GM12878 (cell line): Measurements from ENCODE around the gene USP21. TPM values are rescaled to one million over a fixed set of nuclear protein-coding genes. Genes with fewer than 3 reads are reported as not detected.

Source experiments
- ATF2 ChIP-seq: IDR thresholded peaks from 2 replicates; pipeline ENCODE4 v1.6.1; 2012; ENCODE audit warnings: low read length, inconsistent platforms
- BCL11A ChIP-seq: IDR thresholded peaks from 2 replicates; pipeline ENCODE4 v1.6.1; 2011; ENCODE audit warnings: low read depth, low read length
- BMI1 ChIP-seq: fragments of 450-650 bp; IDR thresholded peaks from 2 replicates; pipeline ENCODE4 v1.6.1; 2016; ENCODE audit warnings: mild to moderate bottlenecking, moderate library complexity, borderline replicate concordance
- CHD4 ChIP-seq: fragments of 200-600 bp; sonication (generic); IDR thresholded peaks from 2 replicates; pipeline ENCODE4 v1.6.1; 2016; ENCODE audit warnings: mild to moderate bottlenecking
- HDAC2 ChIP-seq: fragments of 200-600 bp; sonication (generic); IDR thresholded peaks from 2 replicates; pipeline ENCODE4 v1.6.1; 2017
- HSF1 ChIP-seq: fragments of 150-350 bp; IDR thresholded peaks from 2 replicates; pipeline ENCODE4 v1.6.1; 2014; ENCODE audit warnings: mild to moderate bottlenecking, low read depth, low read length
- IRF3 ChIP-seq: fragments of 450-650 bp; IDR thresholded peaks from 2 replicates; pipeline ENCODE4 v1.6.1; 2014; ENCODE audit warnings: mild to moderate bottlenecking
- KAT2A ChIP-seq: conservative IDR thresholded peaks from 2 replicates; pipeline ENCODE4 v1.6.1; 2011; ENCODE audit warnings: low read depth, low read length; ENCODE audit not compliant: control insufficient read depth
- LARP7 ChIP-seq: fragments of 450-650 bp; IDR thresholded peaks from 2 replicates; pipeline ENCODE4 v1.6.1; 2017; ENCODE audit warnings: mild to moderate bottlenecking
- MTA3 ChIP-seq: IDR thresholded peaks from 2 replicates; pipeline ENCODE4 v1.6.1; 2012; ENCODE audit warnings: low read length, inconsistent platforms, borderline replicate concordance
- NFYA ChIP-seq: IDR thresholded peaks from 2 replicates; pipeline ENCODE4 v1.6.1; 2011; ENCODE audit warnings: low read depth, mild to moderate bottlenecking, low read length, improper control_type of control experiment, borderline replicate concordance
- NRF1 ChIP-seq: conservative IDR thresholded peaks from 2 replicates; pipeline ENCODE4 v1.6.1; 2011; ENCODE audit warnings: mild to moderate bottlenecking, low read depth, low read length, improper control_type of control experiment
- POLR2A ChIP-seq: IDR thresholded peaks from 2 replicates; pipeline ENCODE4 v1.6.1; 2011; ENCODE audit warnings: low read depth, mild to moderate bottlenecking, low read length
- RB1 ChIP-seq: fragments of 450-650 bp; formaldehyde crosslinking; IDR thresholded peaks from 2 replicates; pipeline ENCODE4 v1.6.1; 2017; ENCODE audit warnings: mild to moderate bottlenecking, borderline replicate concordance
- RBBP5 ChIP-seq: fragments of 200-600 bp; sonication (generic); conservative IDR thresholded peaks from 2 replicates; pipeline ENCODE4 v1.6.1; 2016
- RFX5 ChIP-seq: IDR thresholded peaks from 2 replicates; pipeline ENCODE4 v1.6.1; 2011; ENCODE audit warnings: low read depth, low read length, improper control_type of control experiment
- SUPT20H ChIP-seq: IDR thresholded peaks from 2 replicates; pipeline ENCODE4 v1.6.1; 2011; ENCODE audit warnings: low read depth, mild to moderate bottlenecking, low read length, moderate library complexity, borderline replicate concordance; ENCODE audit not compliant: control insufficient read depth
- ZBTB4 ChIP-seq: fragments of 450-650 bp; formaldehyde crosslinking; IDR thresholded peaks from 2 replicates; pipeline ENCODE4 v1.4.0; 2022; ENCODE audit warnings: mild to moderate bottlenecking, moderate library complexity
- ZNF384 ChIP-seq: IDR thresholded peaks from 2 replicates; pipeline ENCODE4 v1.6.1; 2012; ENCODE audit warnings: low read depth, mild to moderate bottlenecking, low read length, improper control_type of control experiment, borderline replicate concordance
- ZNF687 ChIP-seq: fragments of 450-650 bp; IDR thresholded peaks from 2 replicates; pipeline ENCODE4 v1.6.1; 2017; ENCODE audit warnings: mild to moderate bottlenecking, moderate library complexity
- polyA plus RNA-seq, 11 experiments: library from polyadenylated mRNA; depleted of rRNA in 4 of 11; unstranded in 6 of 11; stranded (reverse) in 5 of 11; fragments of >200 nt; fragmentation: Nextera tagmentation in 4 of 11; fragmentation: Illumina TruSeq in 1 of 11; extraction: Ambion mirVana in 4 of 11; extraction: Trizol in 1 of 11; gene quantifications; 1 replicate in 1 of 11; 2 replicates in 10 of 11; pipeline versions ENCODE4 v1.2.1 to v1.2.3, GENCODE V29; 2011 to 2016; ENCODE audit warnings: inconsistent platforms in 2 of 11, missing spikeins in 2 of 11, low read depth in 1 of 11
- total RNA-seq, 4 experiments: library from RNA; depleted of rRNA in 3 of 4; stranded (reverse); fragments of >200 nt in 3 of 4; fragmentation: Illumina TruSeq in 1 of 4; extraction: Trizol in 1 of 4; gene quantifications; 2 replicates each; pipeline versions ENCODE4 v1.2.1 to v1.2.3, GENCODE V29; 2013 to 2021

Gene USP21
- total and polyA plus RNA-seq, 10 of the 15 experiments (the other 5 are each of a cell fraction or from before 2014, with no cell fraction given) = 3.2 to 28.6 (median 16.6) TPM

GRCh38 chr1:161153682-161154337 is 5.5 kb upstream of the USP21 start, which contains the start of gene UFC1 (continued):
- no peak for TF ChIP-seq IRF3
- no peak for TF ChIP-seq SUPT20H
- no peak for TF ChIP-seq CHD4
- TF ChIP-seq LARP7 = no peak
- TF ChIP-seq POLR2A = peak; percentile 97
- no peak for TF ChIP-seq HSF1
- TF ChIP-seq RBBP5 = no peak
- TF ChIP-seq MTA3 = 0 out of 2 replicates have a peak, but pooled peaks have one; percentile 52
- no peak for TF ChIP-seq NRF1
- TF ChIP-seq KAT2A = no peak
- no peak for TF ChIP-seq HDAC2
- TF ChIP-seq ZNF687 = peak; percentile 43; the same call in 1 of the 2 replicates
- no peak for TF ChIP-seq BCL11A
- TF ChIP-seq RB1 = peak; percentile 79; the same call in 1 of the 2 replicates
- TF ChIP-seq BMI1 = no peak; the same call in 1 of the 2 replicates
- TF ChIP-seq RFX5 = 0 out of 2 replicates have a peak, but pooled peaks have one; percentile 7
- no peak for TF ChIP-seq ZNF384
- TF ChIP-seq NFYA = no peak
- TF ChIP-seq ZBTB4 (CRISPR knock-in tag) = no peak
- 0 out of 2 replicates have a peak, but pooled peaks have one; percentile 12 for TF ChIP-seq ATF2
